RPMI7951 (cell line): ENCODE measurements around the gene SFTPB. TPM values are rescaled to one million over a fixed set of nuclear protein-coding genes. Genes with fewer than 3 reads are reported as not detected.
A peak's percentile ranks its signal among the peaks of the same experiment; 100 is the strongest.
"Not testable (repeated sequence)": the region's sequence is repeated elsewhere in the genome, so short reads cannot be mapped to it uniquely, and the experiment has no call there.

Source experiments
- DNase-seq: peaks from one replicate; pipeline ENCODE4 v3.0.0-alpha.2; 2012; ENCODE audit warnings: low read depth
- total RNA-seq: library from RNA; depleted of rRNA; stranded (reverse); fragments of >200 nt; shearing (Covaris generic); gene quantifications from 2 replicates; pipeline ENCODE4 v1.2.3, GENCODE V29; 2014

The SFTPB gene
- total RNA-seq, 1 experiment from 2014 or later: not detected

DNA sequence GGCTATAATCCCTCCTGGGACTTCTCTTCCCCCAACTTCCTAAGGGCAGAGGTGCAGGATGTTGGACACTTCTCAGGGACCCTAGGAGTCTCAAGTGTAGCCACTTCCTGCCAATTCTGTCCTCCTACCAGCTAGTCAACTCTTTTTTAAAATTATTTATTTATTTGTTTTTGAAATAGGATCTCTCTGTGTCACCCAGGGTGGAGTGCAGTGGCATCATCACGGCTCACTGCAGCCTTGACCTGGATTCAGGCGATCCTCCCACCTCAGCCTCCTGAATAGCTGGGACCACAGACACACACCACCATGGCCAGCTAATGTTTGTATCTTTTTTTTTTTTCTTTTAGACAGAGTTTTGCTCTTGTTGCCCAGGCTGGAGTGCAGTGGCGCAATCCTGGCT is 11.5 kb downstream of the SFTPB start:
- no peak for DNase-seq

DNA sequence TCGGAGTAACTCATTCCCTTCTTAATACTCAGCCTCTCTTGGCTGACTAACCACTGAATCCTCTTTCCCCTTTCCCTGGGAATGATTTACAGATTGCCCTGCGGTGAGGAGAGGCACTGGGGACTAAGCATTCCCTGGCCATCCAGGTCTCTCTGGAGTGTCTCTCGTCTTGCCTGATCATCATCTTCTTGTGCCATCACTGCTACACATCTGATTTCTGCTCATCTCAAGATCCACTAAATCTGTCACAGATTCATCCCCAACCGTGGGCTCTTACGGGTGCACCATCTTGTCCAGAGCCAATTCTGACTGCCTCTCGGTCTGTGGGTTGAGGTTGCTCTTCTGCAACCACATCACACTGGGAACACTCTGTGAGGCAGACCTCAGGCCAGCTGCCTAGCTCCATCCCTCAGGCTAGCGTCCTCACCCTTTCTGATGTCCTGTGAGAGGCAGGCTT is 12.0 kb downstream of the SFTPB start:
- DNase-seq: peak; percentile 24

DNA sequence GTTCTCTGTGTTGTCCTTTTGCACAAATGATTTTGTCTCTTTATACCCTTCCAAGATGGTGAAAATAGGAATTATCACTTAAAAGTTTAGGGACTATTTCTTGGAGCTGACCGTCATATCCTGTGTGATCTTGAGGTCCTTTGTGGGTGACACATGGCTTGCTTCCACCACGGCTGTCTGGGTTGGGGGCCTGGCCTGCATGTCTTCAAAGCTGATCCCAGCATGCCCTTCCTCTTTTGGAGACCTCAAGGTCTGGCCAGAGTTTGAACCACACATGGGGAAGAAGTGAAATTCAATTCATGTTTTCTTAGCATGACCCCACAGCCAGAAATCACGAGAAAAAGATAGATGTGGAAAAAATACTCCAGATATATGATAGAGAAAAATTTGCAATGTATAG is 14.0 kb downstream of the SFTPB start:
- DNase-seq: no peak

DNA sequence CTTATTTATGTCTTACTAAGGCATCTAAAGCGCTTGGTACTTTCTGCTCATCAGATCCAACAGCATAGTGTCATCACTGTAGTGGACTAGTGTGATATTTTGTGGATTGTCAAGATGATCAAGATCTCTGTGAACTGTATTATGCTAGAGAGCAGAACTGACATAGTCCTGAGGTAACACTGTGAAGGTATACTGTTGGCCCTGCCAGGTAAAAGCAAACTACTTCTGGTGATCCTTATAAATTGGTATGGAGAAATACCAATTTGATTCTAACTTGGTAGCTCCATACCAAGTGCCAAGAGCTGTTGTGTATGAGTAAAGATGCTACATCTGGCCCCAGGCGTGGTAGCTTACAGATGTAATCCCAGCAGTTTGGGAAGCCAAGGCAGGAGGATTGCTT is 15.9 kb downstream of the SFTPB start:
- no peak for DNase-seq

DNA sequence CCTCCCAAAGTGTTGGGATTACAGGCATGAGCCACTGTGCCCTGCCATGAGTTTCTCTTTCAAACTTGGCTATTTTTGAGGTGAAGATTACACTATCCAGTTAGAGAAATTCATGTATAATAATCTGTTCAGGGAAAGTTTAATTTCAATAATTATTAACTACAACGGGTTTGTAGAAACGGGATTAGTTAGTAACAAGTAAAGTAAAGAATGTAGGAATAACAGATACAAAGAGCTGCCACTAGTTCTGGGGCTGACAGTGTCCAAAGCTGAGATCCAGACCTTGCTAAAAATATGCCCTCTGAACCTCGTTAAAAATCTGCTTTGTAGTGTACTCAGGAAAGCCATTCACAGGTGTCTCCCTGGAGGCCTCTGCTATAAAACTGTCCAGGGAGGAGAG is 16.9 kb downstream of the SFTPB start:
- DNase-seq: no peak

DNA sequence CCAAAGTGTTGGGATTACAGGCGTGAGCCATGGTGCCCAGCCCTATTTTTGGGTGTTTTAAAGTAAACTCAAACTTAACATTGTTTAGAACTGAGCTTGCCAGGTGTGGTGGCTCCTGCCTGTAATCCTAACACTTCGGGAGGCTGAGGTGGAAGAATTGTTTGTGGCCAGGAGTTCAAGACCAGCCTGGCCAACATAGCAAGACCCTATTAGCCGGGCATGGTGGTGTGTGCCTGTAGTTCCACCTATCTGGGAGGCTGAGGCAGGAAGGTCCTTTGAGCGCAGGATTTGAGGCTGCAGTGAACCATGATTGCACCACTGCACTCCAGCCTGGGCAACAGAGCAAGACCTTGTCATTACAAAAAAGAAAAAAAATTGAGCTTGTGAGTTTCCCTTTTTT is 17.5 kb downstream of the SFTPB start:
- no peak for DNase-seq

DNA sequence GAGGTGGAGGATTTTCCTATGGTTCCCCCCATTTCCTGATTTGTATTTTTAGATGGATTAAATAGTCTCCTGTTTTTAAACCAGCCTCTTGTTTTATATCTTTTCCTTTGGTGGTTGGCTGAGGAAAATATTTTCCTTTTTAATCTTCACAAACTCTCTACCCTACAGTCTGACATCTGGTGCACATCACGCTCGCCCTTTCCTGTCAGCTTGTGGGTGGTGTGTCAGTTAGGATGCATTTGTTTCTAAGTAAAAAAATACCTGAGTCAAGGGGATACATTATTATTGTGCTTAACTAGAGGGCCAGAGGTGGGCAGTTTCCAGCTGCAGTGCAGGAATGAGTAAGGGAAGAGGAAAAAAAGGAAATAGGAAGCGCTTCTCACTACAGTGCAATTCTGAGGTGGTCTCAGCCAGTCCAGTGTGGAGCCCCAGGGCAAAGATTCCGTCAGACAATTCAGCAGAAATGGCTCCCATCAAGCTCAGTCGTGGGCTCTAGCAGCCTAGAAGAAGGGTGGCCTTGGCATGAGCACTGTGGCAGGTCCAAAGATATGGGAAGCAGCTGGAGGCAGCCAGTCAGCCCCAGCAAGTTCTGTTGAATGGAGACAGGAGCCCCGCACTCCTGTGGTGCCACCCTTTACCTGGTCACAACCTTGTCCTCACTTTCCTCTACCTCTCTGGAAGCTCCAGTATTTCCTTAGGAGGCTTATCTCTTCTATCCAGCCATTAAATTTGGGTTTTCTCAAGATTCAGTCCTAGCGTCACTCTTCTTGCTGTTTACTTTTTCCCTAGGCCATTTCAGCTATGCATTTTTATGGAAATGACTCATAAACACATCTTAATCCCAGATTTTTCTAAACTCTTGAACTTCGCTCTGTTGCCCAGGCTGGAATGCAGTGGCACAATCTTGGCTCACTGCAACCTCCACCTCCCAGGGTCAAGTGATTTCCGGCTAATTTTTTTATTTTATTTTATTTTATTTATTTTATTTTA is 18.5 kb downstream of the SFTPB start:
- no peak for DNase-seq

DNA sequence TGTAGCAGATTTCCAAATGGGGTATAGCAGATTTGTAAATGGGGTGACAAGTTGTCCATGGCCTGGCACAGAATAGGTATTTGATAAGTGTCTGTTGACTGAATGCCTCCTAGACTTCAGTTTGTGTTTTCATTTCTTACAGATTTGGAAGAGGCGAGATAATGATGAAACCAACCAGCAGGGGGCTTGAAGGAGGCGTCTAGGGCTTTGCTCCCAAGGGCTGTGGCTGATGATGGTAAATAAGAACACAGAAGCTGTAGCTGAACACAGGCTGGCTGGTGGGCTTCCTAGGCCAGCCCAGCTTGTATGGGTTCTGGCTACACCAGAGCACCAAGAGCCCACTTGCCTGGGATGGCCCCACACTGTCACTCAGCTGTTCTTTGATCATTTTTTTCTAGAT is 19.4 kb downstream of the SFTPB start:
- peak; percentile 34 for DNase-seq

DNA sequence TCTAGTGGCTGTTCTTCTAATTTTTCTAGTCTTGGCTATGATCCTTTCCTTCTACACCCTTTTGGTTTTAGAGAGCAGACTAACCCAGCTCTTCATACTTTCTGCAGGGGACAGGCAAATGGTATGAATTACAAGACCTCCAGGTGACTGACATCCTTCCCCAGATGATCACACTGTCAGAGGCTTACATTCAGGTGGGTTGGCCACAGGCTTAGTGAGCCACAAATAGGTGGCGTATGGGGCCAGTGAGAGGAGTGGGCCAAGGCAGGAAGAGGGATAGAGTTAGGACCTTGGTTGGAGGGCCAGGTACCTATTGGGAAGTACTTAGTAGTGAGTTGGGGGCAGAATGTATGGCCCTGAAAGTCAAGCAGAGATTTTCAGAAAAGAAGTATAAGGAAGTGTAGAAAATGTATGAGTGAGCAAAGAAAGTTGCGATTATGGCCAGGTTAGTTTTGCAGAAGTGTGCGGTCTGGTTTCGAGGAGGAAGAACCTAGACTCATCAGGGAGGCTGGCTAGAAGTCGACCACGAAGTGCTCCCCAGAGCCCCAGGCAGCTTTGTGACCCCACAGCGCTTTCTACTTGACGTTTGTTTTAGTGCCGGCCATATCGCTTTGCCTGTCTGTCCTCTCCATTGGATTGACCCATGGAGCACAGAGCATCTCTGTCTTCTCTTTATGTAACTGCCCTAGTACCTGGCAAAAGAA is 20.0 kb downstream of the SFTPB start:
- no peak for DNase-seq

DNA sequence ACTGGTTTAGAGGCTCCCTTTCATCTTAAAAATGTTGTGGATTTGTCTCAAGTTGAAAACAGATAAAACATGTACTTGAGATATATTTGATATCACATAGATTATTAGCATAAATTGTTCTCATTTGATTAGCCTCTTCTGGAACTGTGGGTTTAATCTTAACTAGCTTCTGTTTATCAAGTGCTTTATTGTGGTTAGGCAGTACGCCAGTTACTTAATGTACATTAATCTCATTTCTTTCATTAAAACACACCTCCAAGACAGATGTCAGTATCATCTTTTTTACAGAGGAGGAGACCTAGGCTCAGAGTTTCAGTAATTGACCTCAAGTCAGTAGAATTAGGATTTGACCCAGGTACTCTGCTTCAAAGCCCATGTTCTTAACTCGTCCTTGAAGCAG is 21.8 kb downstream of the SFTPB start:
- no peak for DNase-seq

DNA sequence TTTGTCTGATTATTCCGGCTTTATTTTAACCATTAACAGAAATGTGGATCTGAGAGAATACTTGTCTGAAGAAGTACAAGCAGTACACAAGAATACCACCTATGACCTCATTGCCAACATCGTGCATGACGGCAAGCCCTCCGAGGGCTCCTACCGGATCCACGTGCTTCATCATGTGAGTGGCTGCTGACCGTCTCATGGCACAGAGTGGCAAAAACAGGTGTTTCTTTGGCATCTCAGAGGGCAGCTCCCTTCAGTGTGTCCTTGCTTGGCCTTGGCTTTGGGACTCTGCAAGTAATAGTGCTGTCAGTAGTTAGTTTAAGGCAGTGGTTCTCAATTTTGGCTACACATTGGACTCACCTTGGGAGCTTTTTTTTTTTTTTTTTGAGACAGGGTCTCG is 23.1 kb downstream of the SFTPB start:
- DNase-seq: no peak

DNA sequence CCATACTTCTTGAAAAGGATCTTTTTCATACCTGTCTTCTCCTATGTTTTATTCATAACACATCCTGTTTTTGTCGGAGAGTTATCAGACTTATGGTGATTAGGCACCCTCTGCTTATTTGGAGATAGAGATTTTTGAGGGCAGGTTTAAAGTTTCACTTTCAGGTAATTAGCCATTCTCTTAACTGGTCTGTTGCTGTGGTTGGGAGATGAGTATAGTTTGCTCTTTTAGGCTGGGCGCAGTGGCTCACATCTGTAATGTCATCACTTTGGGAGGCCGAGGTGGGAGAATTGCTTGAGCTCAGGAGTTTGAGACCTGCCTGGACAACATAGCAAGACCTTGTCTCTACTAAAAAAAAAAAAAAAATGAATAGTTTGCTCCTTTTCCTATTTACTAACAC is 25.3 kb downstream of the SFTPB start:
- DNase-seq: no peak

DNA sequence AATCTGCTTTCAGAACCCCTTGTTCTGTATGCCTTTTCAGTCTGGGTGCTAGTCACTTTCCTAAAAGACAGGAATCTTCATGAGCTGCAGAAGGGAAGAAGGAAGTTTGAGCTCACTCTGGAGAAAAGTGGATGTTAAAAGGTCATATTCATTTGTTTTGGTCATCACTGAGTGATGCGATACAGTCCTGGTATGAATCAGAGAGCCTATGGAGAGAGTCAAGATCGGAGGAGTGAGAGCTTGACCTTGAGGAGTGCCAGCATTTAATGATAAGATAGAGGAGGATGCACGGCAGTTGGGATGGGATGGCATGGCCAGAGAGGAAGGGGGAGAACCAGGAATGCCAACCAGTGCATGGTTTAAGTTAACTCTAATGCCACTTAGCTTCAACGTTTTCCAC is 32.4 kb downstream of the SFTPB start:
- no peak for DNase-seq

DNA sequence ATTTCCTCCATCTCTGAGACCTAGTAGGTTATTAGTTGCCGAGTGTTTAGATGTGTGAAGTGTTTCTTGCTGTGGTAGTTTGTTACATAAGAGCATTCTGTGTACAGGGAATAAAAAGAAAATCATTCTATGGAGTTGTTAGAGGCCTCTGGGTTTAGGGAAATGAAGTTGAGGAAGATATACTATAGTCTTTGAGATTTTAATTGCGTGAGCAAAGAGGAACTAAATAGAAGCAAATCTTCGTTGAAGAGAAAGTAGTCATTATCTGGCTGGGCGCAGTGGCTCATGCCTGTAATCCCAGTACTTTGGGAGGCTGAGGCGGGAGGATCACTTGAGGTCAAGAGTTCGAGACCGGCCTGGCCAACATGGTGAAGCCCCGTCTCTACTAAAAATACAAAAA is 33.0 kb downstream of the SFTPB start:
- DNase-seq: no peak

DNA sequence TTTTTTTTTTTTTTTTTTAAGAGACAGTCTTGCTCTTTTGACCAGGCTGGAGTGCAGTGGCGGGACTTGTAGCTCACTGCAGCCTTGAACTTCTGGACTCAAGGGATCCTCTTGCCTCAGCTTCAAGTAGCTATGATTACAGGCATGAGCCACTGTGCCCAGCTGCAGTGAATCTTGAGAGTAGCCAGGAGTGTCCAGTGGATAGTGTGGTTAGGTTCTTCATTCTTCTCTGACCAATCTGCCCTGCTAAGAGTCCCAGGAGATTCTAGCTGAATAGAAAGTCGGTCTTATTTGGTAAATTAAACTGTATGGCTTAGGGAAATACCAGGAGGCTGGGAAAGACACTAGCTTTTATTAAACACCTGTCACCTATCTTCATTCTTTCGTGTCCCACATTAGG is 36.7 kb downstream of the SFTPB start:
- DNase-seq: no peak

DNA sequence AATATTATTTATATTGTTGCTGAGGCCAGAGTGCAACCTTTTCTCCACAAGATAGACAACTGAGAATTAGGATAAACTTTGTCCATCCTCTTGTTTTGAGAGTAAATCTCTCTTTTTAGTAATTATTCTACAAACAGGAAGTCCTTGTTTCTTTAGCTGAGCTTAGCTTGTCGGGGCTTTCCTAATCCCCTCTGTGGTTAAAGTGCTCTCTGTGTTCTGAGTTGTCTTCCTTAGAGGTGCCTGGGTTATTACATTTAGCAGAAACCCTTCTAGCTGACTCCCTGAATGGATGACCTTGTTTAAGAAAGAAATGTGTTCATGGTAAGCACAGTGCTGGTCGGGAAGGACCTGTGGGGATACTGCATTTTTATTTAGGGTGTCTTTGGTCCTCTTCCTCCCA is 39.3 kb downstream of the SFTPB start:
- DNase-seq: no peak

DNA sequence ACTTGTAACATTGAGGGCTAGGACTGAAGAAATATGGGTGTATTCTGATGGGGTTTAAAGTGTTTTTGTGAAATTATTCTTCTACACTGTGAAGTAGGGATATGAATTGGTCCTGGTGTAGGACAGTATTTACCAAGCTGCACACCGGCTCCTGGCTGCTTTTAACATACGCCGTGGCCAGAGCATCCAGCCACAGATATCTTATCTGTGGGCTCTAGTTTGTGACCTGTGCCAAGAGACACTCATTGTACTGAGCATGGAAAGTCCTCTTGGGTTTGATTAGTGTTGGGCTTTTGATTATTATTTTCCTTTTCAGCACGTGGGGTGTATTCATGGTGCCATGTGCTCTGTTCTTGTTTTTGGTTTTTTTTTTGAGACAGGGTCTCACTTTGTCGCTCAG is 44.0 kb downstream of the SFTPB start:
- no peak for DNase-seq

DNA sequence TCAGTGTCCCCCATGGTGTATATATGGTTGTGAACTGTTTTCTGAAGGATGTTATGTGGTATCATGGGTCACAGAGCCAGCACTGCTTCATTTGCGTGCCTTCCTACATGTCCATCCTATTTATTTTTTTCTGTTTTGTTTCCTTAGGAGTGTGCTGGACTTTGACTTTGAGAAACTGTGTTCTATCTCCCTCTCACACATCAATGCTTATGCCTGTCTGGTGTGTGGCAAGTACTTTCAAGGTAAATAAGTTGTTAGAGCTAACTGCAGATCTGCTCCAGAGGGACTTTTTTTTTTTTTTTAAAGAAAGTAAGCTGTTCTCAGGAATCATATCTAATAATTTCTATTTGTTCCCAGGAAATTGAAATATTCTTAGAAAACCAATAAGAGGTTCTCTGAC is 46.7 kb downstream of the SFTPB start:
- DNase-seq: no peak

DNA sequence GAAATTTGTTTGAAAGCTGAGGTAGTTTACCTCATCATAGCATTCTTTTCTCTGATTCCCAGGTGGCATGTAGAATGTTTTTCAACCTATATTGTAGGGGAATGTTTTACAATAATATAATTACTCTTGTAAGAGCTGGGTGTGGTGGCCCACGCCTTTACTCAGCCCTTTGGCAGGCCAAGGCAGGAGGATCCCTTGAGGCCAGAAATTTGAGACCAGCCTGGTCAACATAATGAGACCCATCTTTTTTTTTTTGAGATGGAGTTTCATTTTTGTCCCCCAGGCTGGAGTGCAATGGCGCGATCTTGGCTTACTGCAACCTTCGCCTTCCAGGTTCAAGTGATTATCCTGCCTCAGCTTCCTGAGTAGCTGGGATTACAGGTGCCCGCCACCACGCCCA is 48.4 kb downstream of the SFTPB start:
- DNase-seq: no peak

DNA sequence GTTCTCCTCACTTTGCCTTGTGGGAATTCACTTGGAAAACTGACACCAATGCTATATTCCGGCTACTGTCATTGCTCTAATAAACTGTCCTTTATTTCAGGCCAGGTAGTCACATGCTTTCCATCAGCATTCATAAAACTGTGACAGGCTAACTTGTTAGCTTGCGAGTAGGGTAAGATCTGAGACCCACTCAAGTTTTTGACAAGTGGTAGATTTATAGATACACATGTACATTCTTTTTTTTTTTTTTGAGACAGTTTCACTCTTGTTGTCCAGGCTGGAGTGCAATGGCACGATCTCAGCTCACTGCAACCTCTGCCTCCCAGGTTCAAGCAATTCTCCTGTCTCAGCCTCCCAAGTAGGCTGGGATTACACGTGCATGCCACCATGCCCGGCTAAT is 50.3 kb downstream of the SFTPB start:
- DNase-seq: not testable (repeated sequence)

DNA sequence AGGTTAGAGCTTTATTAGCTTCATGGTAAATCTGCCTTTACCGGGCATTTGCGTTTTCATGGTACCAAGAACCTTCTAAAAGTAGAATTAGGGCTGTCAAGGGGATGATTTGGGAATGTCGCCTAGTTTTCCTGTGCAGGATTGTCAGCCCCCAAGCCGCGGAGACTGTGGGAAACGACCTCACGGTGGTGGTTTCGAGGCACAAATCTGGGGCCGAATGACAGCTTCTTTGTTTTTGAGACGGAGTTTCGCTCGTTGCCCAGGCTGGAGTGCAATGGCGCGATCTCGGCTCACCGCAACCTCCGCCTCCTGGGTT is 52.6 kb downstream of the SFTPB start:
- DNase-seq: no peak

DNA sequence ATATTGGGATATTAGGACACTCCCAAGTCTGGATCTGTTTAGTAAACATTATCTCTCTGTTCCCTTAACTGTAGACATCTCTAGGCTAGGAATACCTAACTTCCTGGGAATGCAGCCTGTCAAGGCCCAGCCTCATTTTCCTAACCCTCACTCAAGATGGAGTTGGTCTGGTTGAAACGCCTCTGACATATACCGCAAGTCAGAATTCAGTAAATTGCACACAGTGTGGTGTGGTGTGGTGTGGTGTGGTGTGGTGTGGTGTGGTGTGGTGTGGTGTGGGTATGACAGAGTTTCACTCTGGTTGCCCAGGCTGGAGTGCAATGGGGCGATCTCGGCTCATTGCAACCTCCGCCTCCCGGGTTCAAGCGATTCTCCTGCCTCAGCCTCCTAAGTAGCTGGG is 53.2 kb downstream of the SFTPB start:
- not testable (repeated sequence) for DNase-seq
